ENCODE measurements around the gene RARB.

DNA sequence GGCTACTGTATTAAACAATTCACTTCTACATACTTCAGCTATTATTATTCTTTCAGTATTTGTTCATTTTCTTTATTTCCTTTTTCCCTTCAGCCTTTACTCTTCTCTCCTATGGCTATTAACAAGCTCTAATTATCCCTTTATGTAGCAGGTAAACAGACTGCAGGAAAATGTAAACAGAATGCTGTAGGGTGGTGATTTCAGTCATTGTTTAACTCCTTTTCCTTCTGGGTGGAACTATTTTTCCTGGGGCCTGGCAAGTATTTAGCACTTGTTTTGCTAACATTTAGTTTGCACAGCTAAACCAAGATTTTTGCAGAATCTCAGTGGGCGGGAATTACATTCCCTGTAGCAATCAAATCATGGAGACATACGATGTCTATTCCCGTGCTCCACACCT, 14.4 kb downstream of the RARB start:
- no peak for TF ChIP-seq CTCF (conservative IDR thresholded peaks at IDR 0.05 in 1 of 2, IDR thresholded peaks at IDR 0.05 in 1 of 2; ENCODE audit: low read depth in 1 of 2, low read length in 2 of 2)
- no peak for TF ChIP-seq EZH2 (IDR thresholded peaks at IDR 0.05; ENCODE audit: low read length, missing control alignments)

Measured in fibroblast of lung (primary cell).